AG10803 (cell line): ENCODE measurements around the gene NHLH1.

Experiments used
- DNase-seq: peaks from one replicate; pipeline ENCODE4 v3.0.0; 2010; ENCODE audit warnings: low read depth
- H3K4me3 ChIP-seq: 2 replicates; pipeline ENCODE4 v1.5.1; 2011; ENCODE audit warnings: mild to moderate bottlenecking, low read length, control low read depth
- CTCF ChIP-seq: conservative IDR thresholded peaks from 2 replicates; pipeline ENCODE4 v1.5.1; 2011; ENCODE audit warnings: mild to moderate bottlenecking, low read length, control low read depth, inconsistent platforms

Gene NHLH1

DNA sequence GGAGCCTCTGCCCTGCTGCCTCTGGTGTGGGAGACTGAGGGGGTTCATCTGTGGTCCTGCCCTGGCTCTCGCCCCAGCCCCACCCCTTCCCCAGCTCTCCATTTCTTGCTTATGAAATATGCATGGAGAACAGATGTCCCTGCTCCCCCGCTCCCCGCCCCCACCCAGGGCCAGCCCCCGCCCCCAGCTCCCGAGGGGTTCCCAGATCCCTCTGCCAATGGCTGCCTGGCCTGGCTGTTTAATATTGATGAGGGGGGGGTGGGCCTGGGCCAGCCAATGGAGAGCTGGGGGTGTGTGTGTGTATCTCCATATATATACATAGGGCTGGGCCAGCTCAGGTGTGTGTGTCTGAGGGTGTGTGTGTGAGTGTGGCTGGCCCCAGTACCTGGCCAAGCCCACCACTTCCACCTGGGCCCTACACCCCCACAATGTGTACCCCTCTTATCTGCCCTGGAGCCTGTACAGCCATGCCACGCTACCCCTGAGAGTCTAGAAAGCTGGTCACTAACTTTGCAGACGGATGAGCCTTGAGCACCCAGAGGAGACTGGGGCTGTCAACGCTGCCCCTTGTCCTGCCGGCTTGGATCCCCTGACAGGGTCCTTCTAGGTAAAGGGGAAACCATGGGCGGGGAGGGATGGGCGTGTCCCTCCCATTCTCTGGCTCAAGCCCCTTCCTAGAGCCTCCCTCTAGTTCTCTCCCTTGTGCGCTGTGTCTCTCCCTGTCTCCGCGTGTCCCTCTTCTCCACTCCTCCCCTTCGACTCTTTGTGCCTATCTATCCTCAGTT lies at the start of gene NHLH1:
Gene NHLH1 (plus strand): TSS at position 341 of the 785 bp plus-strand sequence. CDS start 3,661 bp downstream, outside the sequence.
- H3K4me3 ChIP-seq, result no peak within 1 kb of the TSS
- no peak for DNase-seq
- no peak for TF ChIP-seq CTCF

DNA sequence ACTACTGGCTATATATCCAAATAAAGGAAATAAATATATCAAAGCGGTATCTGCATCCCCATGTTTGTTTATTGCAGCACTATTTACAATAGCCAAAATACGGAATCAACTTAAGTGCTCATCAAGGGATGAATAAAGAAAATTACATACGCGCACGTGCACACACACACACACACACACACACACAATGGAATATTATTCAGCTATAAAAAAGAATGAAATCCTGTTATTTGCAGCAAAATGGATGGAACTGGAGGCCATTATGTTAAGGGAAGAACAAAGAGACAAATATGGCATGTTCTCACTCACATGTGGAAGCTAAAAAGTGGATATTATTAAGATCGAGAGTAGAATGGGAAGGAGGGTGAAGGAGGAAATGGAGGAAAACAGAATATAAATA lies 44.0 kb upstream of the NHLH1 start:
- DNase-seq, result no peak
- TF ChIP-seq CTCF, result no peak
- no peak overlapping the region for H3K4me3 ChIP-seq

- TF ChIP-seq CTCF, result no peak
- DNase-seq, result no peak
- H3K4me3 ChIP-seq, result no peak overlapping the region
Observed at GRCh38 chr1:160325252-160325651, 41.6 kb upstream of the NHLH1 start.

DNA sequence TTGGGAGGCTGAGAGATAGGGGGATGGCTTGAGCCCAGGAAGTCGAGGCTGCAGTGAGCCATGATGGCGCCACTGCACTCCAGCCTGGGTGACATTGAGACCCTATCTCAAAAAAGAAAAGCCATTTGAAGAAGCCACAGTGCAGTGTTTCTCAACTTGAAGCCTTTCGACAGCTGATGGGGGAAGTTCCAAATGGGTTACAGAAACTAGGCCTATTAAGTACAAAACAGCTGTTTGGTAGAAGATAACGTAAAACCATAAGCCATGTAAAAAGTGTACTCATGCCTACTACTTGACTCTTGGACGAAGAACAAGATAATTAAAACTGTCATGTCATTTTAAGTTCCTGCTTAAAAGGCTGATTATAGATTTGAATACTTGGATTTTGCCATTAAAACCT lies 40.5 kb upstream of the NHLH1 start:
- TF ChIP-seq CTCF, result no peak
- H3K4me3 ChIP-seq, result no peak overlapping the region
- DNase-seq, result no peak

- no peak for TF ChIP-seq CTCF
- H3K4me3 ChIP-seq, result no peak overlapping the region
- DNase-seq, result no peak
Observed at GRCh38 chr1:160328184-160328583, 38.7 kb upstream of the NHLH1 start.

DNA sequence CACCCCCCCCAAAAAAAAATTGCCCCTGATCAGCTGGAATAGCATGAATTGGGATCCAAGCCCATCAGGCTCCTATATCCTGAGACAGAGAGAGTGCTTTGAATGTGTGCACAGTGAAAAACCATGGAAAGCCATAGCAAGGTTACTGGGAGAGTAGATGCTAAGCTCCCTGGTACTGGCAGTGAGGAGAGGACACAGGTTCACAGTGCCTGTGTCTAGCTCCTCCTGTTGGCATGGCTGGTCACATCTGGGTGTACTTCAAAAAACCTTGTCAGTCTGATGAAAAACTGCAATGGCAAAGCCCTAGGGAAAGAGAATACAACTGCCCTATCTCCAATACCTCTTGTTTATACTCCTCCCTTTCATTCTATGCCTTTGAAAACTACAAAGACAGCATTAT lies 36.8 kb upstream of the NHLH1 start:
- no peak overlapping the region for H3K4me3 ChIP-seq
- 0 out of 2 replicates have a peak, but pooled peaks have one; percentile 3 for TF ChIP-seq CTCF
- no peak for DNase-seq

DNA sequence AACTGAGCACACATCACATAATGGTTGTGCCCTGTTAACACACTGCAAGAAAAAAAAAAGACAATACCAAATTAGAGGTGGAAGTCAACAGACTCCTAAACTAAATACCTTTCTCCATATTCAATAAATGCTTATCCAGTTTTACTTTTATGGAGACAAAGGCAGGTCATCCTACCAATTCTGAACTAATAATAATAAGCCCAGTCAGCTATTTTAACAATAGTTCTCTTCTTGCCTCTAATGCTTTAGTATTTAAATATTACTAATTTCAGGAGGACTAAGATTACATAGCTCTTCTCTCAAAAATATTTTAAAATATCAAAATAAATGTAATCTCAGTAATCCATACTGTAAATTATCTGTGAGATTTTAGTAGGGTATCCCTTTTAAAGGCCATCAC lies 34.4 kb upstream of the NHLH1 start:
- H3K4me3 ChIP-seq, result no peak overlapping the region
- DNase-seq, result no peak
- TF ChIP-seq CTCF, result no peak
